Activated CD4-positive, alpha-beta memory T cell treated with anti-CD3 and anti-CD28 coated beads, Interleukin-2, amount 10 ng/mL, durations not matched to agents 7 days and 5 days (primary cell): ENCODE results near the gene DENND6B. TPM values are rescaled to one million over a fixed set of nuclear protein-coding genes. Genes with fewer than 3 reads are reported as not detected.

ENCODE experiments used
- CTCF ChIA-PET: fragments of 350-600 bp; sonication (Branson Sonifier 250); formaldehyde crosslinking; loops from one replicate; lab custom pipeline; 2021; ENCODE audit warnings: antibody characterized with exemption, inconsistent platforms; lab: Charles Lee
- POLR2A ChIA-PET: fragments of 350-600 bp; sonication (Branson Sonifier 250); formaldehyde crosslinking; loops from one replicate; lab custom pipeline; 2021; ENCODE audit warnings: antibody characterized with exemption; lab: Charles Lee
- DNase-seq: peaks from one replicate; pipeline ENCODE4 v3.0.0-alpha.2; 2020
- H3K27ac Mint-ChIP-seq: one replicate; pipeline ENCODE4 v1.8.0; 2021; ENCODE audit warnings: mild to moderate bottlenecking, mixed read lengths
- H3K27me3 Mint-ChIP-seq: one replicate; pipeline ENCODE4 v1.8.0; 2021; ENCODE audit warnings: mixed read lengths
- H3K36me3 Mint-ChIP-seq: one replicate; pipeline ENCODE4 v1.8.0; 2021; ENCODE audit warnings: low read depth, mixed read lengths
- H3K4me1 Mint-ChIP-seq: one replicate; pipeline ENCODE4 v1.8.0; 2021; ENCODE audit warnings: mixed read lengths
- H3K4me3 Mint-ChIP-seq: one replicate; pipeline ENCODE4 v1.8.0; 2021; ENCODE audit warnings: mild to moderate bottlenecking, mixed read lengths
- H3K9me3 Mint-ChIP-seq: one replicate; pipeline ENCODE4 v1.8.0; 2021; ENCODE audit warnings: mixed read lengths
- total RNA-seq, 2 experiments: library from RNA; stranded (reverse); gene quantifications; one replicate each; pipeline ENCODE4 v1.2.3, GENCODE V29; 2021

Gene DENND6B
- total RNA-seq, 2 experiments from 2014 or later = 5.0 to 5.6 TPM

- no peak overlapping the region for H3K4me3 Mint-ChIP-seq
- H3K9me3 Mint-ChIP-seq = no peaks in the 10 kb centered on the region
- H3K36me3 Mint-ChIP-seq = no peaks in the 10 kb centered on the region
- H3K4me1 Mint-ChIP-seq = no peaks in the 10 kb centered on the region
- no peak overlapping the region for H3K27ac Mint-ChIP-seq
- POLR2A ChIA-PET = no interaction called here
- no peak for DNase-seq
- CTCF ChIA-PET = no interaction called here
- H3K27me3 Mint-ChIP-seq = no peaks in the 10 kb centered on the region
Observed at GRCh38 chr22:50283821-50284220, 43.0 kb downstream of the DENND6B start.

- no peak for DNase-seq
- CTCF ChIA-PET = no interaction called here
- POLR2A ChIA-PET = no interaction called here
- Mint-ChIP-seq H3K27ac (no peak overlapping the region), H3K4me1 (no peaks in the 10 kb centered on the region), H3K9me3 (no peaks in the 10 kb centered on the region), H3K4me3 (no peak overlapping the region), H3K27me3 (no peaks in the 10 kb centered on the region), H3K36me3 (no peaks in the 10 kb centered on the region)
Observed at GRCh38 chr22:50282361-50283155, 44.3 kb downstream of the DENND6B start.

GRCh38 chr22:50281957-50282356 lies 44.9 kb downstream of the DENND6B start:
- H3K4me1 Mint-ChIP-seq = no peaks in the 10 kb centered on the region
- no peaks in the 10 kb centered on the region for H3K36me3 Mint-ChIP-seq
- CTCF ChIA-PET = no interaction called here
- no peaks in the 10 kb centered on the region for H3K27me3 Mint-ChIP-seq
- H3K27ac Mint-ChIP-seq = no peak overlapping the region
- DNase-seq = no peak
- POLR2A ChIA-PET = no interaction called here
- H3K9me3 Mint-ChIP-seq = no peaks in the 10 kb centered on the region
- H3K4me3 Mint-ChIP-seq = no peak overlapping the region

- no peaks in the 10 kb centered on the region for H3K27me3 Mint-ChIP-seq
- no peak overlapping the region for H3K4me3 Mint-ChIP-seq
- H3K36me3 Mint-ChIP-seq = no peaks in the 10 kb centered on the region
- CTCF ChIA-PET = no interaction called here
- H3K4me1 Mint-ChIP-seq = no peaks in the 10 kb centered on the region
- POLR2A ChIA-PET = no interaction called here
- DNase-seq = no peak
- H3K9me3 Mint-ChIP-seq = no peaks in the 10 kb centered on the region
- H3K27ac Mint-ChIP-seq = no peak overlapping the region
Observed at GRCh38 chr22:50281384-50281760, 45.4 kb downstream of the DENND6B start.

GRCh38 chr22:50280708-50281383 lies 46.0 kb downstream of the DENND6B start:
- Mint-ChIP-seq H3K4me3 (no peak overlapping the region), H3K36me3 (no peaks in the 10 kb centered on the region), H3K9me3 (no peaks in the 10 kb centered on the region), H3K4me1 (no peaks in the 10 kb centered on the region), H3K27ac (no peak overlapping the region), H3K27me3 (no peaks in the 10 kb centered on the region)
- ChIA-PET CTCF (no interaction called here), POLR2A (no interaction called here)
- DNase-seq = no peak

GRCh38 chr22:50280022-50280707 lies 46.6 kb downstream of the DENND6B start:
- no peaks in the 10 kb centered on the region for H3K27me3 Mint-ChIP-seq
- ChIA-PET CTCF (interaction anchor here (1.5 kb wide), 1 partner anchor 217 kb away, joined by 3 read pairs; no protein-coding TSS in a partner anchor), POLR2A (no interaction called here)
- no peak overlapping the region for H3K27ac Mint-ChIP-seq
- H3K9me3 Mint-ChIP-seq = no peaks in the 10 kb centered on the region
- H3K36me3 Mint-ChIP-seq = no peaks in the 10 kb centered on the region
- no peaks in the 10 kb centered on the region for H3K4me1 Mint-ChIP-seq
- no peak overlapping the region for H3K4me3 Mint-ChIP-seq
- DNase-seq = no peak

GRCh38 chr22:50278956-50279619 lies 47.7 kb downstream of the DENND6B start:
- H3K4me1 Mint-ChIP-seq = no peaks in the 10 kb centered on the region
- POLR2A ChIA-PET = interaction anchor here (1.6 kb wide), 1 partner anchor 36 kb away, joined by 3 read pairs; no protein-coding TSS in a partner anchor

GRCh38 chr22:50278461-50278860 lies 48.4 kb downstream of the DENND6B start:
- H3K4me3 Mint-ChIP-seq = no peak overlapping the region
- H3K4me1 Mint-ChIP-seq = no peaks in the 10 kb centered on the region
- no peaks in the 10 kb centered on the region for H3K9me3 Mint-ChIP-seq
- no peak overlapping the region for H3K27ac Mint-ChIP-seq
- CTCF ChIA-PET = interaction anchor here (1.5 kb wide), 1 partner anchor 219 kb away, joined by 3 read pairs; no protein-coding TSS in a partner anchor
- POLR2A ChIA-PET = interaction anchor here (1.6 kb wide), 1 partner anchor 36 kb away, joined by 3 read pairs; no protein-coding TSS in a partner anchor
- DNase-seq = no peak
- no peaks in the 10 kb centered on the region for H3K36me3 Mint-ChIP-seq
- H3K27me3 Mint-ChIP-seq = no peaks in the 10 kb centered on the region

More at GRCh38 chr22:50278956-50279619, 47.7 kb downstream of the DENND6B start:
- H3K27ac Mint-ChIP-seq = no peak overlapping the region
- H3K27me3 Mint-ChIP-seq = no peaks in the 10 kb centered on the region
- CTCF ChIA-PET = interaction anchor here (1.5 kb wide), 1 partner anchor 218 kb away, joined by 3 read pairs; no protein-coding TSS in a partner anchor
- H3K9me3 Mint-ChIP-seq = no peaks in the 10 kb centered on the region
- no peaks in the 10 kb centered on the region for H3K36me3 Mint-ChIP-seq
- DNase-seq = no peak
- no peak overlapping the region for H3K4me3 Mint-ChIP-seq

GRCh38 chr22:50277761-50278160 lies 49.1 kb downstream of the DENND6B start:
- peaks cover 2% of the 10 kb centered on the region for H3K27me3 Mint-ChIP-seq
- ChIA-PET POLR2A (no interaction called here), CTCF (interaction anchor here (1.5 kb wide), 1 partner anchor 230 kb away, joined by 6 read pairs; the partner anchor contains the start of genes LMF2 and NCAPH2)
- no peaks in the 10 kb centered on the region for H3K36me3 Mint-ChIP-seq
- no peak overlapping the region for H3K4me3 Mint-ChIP-seq
- no peak for DNase-seq
- no peak overlapping the region for H3K27ac Mint-ChIP-seq
- no peaks in the 10 kb centered on the region for H3K9me3 Mint-ChIP-seq
- H3K4me1 Mint-ChIP-seq = no peaks in the 10 kb centered on the region

GRCh38 chr22:50276143-50276542 lies 50.7 kb downstream of the DENND6B start:
- no peak overlapping the region for H3K27ac Mint-ChIP-seq
- peaks cover 1% of the 10 kb centered on the region for H3K4me1 Mint-ChIP-seq
- DNase-seq = peak; percentile 73
- no peaks in the 10 kb centered on the region for H3K36me3 Mint-ChIP-seq
- ChIA-PET POLR2A (interaction anchor here (0.9 to 2.1 kb wide), 2 partner anchors 51 to 66 kb away, joined by 3 to 11 read pairs; partner anchors contain the start of gene DENND6B), CTCF (interaction anchor here (0.6 to 2.6 kb wide), 24 partner anchors 9 to 374 kb away, joined by 3 to 18 read pairs (median 5); partner anchors contain the start of genes ARSA, DENND6B, HDAC10 and LMF2)
- H3K4me3 Mint-ChIP-seq = no peak overlapping the region
- no peaks in the 10 kb centered on the region for H3K9me3 Mint-ChIP-seq
- H3K27me3 Mint-ChIP-seq = peaks cover 4% of the 10 kb centered on the region

GRCh38 chr22:50275181-50276055 lies 51.4 kb downstream of the DENND6B start:
- H3K4me3 Mint-ChIP-seq = no peak overlapping the region
- no peak overlapping the region for H3K27ac Mint-ChIP-seq
- H3K4me1 Mint-ChIP-seq = peaks cover 4% of the 10 kb centered on the region
- POLR2A ChIA-PET = interaction anchor here (2.1 kb wide), 1 partner anchor 52 kb away, joined by 11 read pairs; the partner anchor contains the start of gene DENND6B
- no peaks in the 10 kb centered on the region for H3K9me3 Mint-ChIP-seq
- H3K36me3 Mint-ChIP-seq = no peaks in the 10 kb centered on the region
- peaks cover 4% of the 10 kb centered on the region for H3K27me3 Mint-ChIP-seq
- CTCF ChIA-PET = interaction anchor here (1.1 to 2.6 kb wide), 13 partner anchors 25 to 345 kb away, joined by 3 to 18 read pairs (median 7); partner anchors contain the start of genes DENND6B, HDAC10 and SCO2
- no peak for DNase-seq
